ENCODE measurements around the gene CAPG. TPM values are rescaled to one million over a fixed set of nuclear protein-coding genes. Genes with fewer than 3 reads are reported as not detected.

CAPG gene
- total and polyA plus RNA-seq, 2 donors = 118 to 190 TPM

DNA sequence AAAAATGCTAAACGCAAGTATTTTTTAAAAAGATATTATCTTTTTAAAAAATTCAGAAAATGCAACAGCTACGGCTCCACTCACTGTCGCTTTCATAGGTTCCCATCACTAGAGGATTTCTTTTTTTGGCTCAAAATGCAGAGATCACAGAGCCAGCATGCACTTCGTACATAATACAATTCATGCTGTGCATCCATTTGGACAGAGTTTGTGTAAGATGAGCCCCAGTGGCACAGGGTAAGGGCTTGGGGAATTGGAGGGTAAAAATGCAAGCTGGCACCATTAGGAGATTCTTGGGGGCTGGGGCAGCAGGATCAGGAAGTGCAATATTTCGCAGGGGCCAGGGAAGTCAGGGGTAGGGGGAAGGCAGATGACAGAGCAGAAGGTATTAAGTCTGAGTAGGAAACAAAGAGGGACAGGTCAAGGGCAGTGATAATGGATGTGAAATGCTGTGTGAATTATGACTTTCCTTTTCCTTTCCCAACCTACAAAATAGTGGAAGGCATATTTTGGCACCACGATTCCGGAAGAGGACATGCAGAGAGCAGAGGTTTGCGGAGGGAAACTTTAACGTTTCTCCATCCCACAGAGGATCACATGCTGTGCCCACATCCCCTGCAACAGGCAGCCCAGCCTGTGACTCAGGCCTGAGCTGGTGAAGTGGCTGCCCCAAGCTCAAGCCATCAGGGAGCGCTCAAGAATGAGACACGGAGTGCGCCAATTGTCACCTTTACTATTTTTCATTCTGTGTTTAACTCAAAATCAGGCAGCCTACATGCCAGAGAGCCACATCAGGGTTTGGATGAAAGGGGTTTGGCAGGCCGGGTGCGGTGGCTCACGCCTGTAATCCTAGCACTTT is 4.7 kb downstream of the CAPG start:
- Histone ChIP-seq H3K4me3 (ENCODE audit: low read length in 2 of 2) (peak overlapping the region in 1 of 2 donors; percentile 14), H3K4me1 (ENCODE audit: control insufficient read depth in 2 of 2, insufficient read depth in 2 of 2, low read length in 2 of 2) (peaks cover 32 to 52% of the 10 kb centered on the region in 2 donors)
- WGBS = 18% methylated on average over 15 of the region's 15 CpGs

GRCh38 chr2:85401844-85402243 is 8.3 kb downstream of the CAPG start:
- Histone ChIP-seq H3K4me1 (ENCODE audit: control insufficient read depth in 2 of 2, insufficient read depth in 2 of 2, low read length in 2 of 2) (peaks cover 11 to 24% of the 10 kb centered on the region in 2 donors), H3K27me3 (ENCODE audit: control insufficient read depth in 2 of 2, insufficient read depth in 1 of 2, low read length in 1 of 2) (no peaks in the 10 kb centered on the region), H3K9me3 (ENCODE audit: control insufficient read depth in 2 of 2, insufficient read depth in 1 of 2, low read length in 1 of 2) (peaks cover 0 to 5% of the 10 kb centered on the region in 2 donors), H3K4me3 (ENCODE audit: low read length in 2 of 2) (no peak overlapping the region), H3K27ac (ENCODE audit: low read depth in 1 of 2, low read length in 1 of 2) (no peak overlapping the region), H3K36me3 (ENCODE audit: control insufficient read depth in 2 of 2, insufficient read depth in 2 of 2, low read length in 1 of 2) (no peaks in the 10 kb centered on the region)
- no peak for DNase-seq (ENCODE audit: low read depth in 6 of 9, low spot score in 9 of 9)
- WGBS = 90% methylated on average over 8 of the region's 8 CpGs

More for the DNA sequence above, 4.7 kb downstream of the CAPG start:
- H3K27ac ChIP-seq (ENCODE audit: low read depth in 1 of 2, low read length in 1 of 2) = peak overlapping the region; percentile 53 to 74
- DNase-seq (ENCODE audit: low read depth in 6 of 9, low spot score in 9 of 9) = peak in 2 of 9 donors; percentile 35 to 68
- H3K36me3 ChIP-seq (ENCODE audit: control insufficient read depth in 2 of 2, insufficient read depth in 2 of 2, low read length in 1 of 2) = no peaks in the 10 kb centered on the region
- H3K9me3 ChIP-seq (ENCODE audit: control insufficient read depth in 2 of 2, insufficient read depth in 1 of 2, low read length in 1 of 2) = peaks cover 0 to 5% of the 10 kb centered on the region in 2 donors
- H3K27me3 ChIP-seq (ENCODE audit: control insufficient read depth in 2 of 2, insufficient read depth in 1 of 2, low read length in 1 of 2) = no peaks in the 10 kb centered on the region

DNA sequence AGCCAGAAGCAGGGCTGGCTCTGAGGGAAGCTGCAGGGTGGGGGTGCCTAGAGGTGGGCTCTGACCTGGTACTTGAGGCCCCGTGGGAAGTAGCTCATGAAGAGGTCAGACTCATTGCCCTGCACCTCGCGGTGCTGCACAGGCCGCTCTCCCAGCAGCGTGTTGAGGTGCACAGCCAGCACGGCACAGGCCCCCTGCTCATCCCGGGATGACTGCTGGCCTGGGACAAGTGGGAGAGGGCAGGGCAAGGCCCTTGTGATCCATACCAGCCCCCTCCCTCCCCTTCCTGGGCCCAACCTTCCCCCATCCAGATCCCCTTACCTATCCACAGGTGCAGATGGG is 8.7 kb downstream of the CAPG start:
- Histone ChIP-seq H3K9me3 (ENCODE audit: control insufficient read depth in 2 of 2, insufficient read depth in 1 of 2, low read length in 1 of 2) (peaks cover 0 to 5% of the 10 kb centered on the region in 2 donors), H3K27ac (ENCODE audit: low read depth in 1 of 2, low read length in 1 of 2) (no peak overlapping the region), H3K4me3 (ENCODE audit: low read length in 2 of 2) (no peak overlapping the region), H3K36me3 (ENCODE audit: control insufficient read depth in 2 of 2, insufficient read depth in 2 of 2, low read length in 1 of 2) (no peaks in the 10 kb centered on the region), H3K27me3 (ENCODE audit: control insufficient read depth in 2 of 2, insufficient read depth in 1 of 2, low read length in 1 of 2) (no peaks in the 10 kb centered on the region), H3K4me1 (ENCODE audit: control insufficient read depth in 2 of 2, insufficient read depth in 2 of 2, low read length in 2 of 2) (peaks cover 11 to 20% of the 10 kb centered on the region in 2 donors)
- 97% methylated on average over 7 of the region's 7 CpGs for WGBS
- DNase-seq (ENCODE audit: low read depth in 6 of 9, low spot score in 9 of 9) = no peak

DNA sequence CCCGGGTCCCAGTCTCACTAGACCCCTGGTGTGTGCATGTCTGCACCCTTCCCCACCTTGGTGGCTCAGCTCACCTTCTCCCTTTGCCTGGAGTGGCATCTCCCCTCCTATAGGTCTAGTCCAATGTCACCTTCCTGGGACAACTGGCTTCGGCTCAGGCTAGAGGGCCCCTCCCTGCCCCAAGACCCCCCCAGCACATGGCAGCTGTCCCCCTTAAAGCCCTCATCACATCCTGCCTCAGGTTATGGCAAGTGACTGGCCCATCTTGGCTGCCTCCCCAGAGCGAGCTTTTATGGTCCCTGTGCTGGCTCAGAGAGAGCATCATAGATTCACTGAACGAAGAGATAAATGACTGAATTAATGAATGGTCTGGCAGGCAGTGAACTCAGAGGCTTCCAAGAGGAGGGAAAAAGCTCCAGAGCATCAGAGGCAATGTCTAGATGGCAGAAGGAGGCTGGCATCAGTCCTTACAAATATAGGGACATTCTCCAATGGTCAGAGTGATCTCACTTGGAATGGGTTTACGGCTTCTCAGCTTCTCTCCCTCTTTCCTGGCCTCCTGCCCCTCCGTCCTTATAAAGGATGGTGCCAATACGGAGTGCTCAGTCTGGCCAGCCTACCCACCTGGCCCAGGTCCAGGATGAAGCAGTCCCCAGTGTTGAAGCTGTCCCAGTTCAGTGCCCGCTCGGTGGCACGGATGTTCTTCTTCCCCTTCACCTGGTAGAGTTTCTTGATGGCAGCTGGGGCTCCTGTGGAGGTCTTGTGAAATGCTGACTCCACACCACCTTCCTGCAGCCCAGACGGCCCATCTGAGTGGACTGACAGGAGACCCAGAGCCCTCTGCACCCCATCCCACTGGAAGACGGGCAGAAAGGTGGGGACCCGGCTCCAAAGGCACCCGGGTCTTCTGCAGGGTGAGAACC is 9.4 kb downstream of the CAPG start:
- 95% methylated on average over 14 of the region's 14 CpGs for WGBS
- Histone ChIP-seq H3K27me3 (ENCODE audit: control insufficient read depth in 2 of 2, insufficient read depth in 1 of 2, low read length in 1 of 2) (no peaks in the 10 kb centered on the region), H3K4me3 (ENCODE audit: low read length in 2 of 2) (no peak overlapping the region), H3K4me1 (ENCODE audit: control insufficient read depth in 2 of 2, insufficient read depth in 2 of 2, low read length in 2 of 2) (peaks cover 6 to 13% of the 10 kb centered on the region in 2 donors), H3K9me3 (ENCODE audit: control insufficient read depth in 2 of 2, insufficient read depth in 1 of 2, low read length in 1 of 2) (peaks cover 0 to 5% of the 10 kb centered on the region in 2 donors), H3K27ac (ENCODE audit: low read depth in 1 of 2, low read length in 1 of 2) (no peak overlapping the region), H3K36me3 (ENCODE audit: control insufficient read depth in 2 of 2, insufficient read depth in 2 of 2, low read length in 1 of 2) (no peaks in the 10 kb centered on the region)
- DNase-seq (ENCODE audit: low read depth in 6 of 9, low spot score in 9 of 9) = no peak

DNA sequence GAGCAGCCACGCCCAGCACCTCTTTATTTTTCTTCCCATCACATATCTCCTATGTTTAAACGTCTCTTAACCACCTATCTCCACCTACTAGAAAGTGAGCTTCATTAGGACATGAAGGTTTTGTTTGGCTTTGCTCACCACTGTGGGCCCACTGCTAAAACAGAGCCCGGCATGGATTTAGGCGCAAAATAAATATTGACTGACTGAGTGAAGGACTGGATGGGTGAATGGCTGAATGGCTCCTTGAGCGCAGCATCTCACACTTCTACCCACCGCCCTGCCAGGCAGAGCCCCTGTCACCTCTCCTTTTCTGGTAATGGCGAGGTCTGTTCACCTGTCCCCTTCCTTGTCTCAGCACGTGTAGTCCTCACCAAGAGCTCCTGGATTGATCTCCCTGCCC is 10.1 kb downstream of the CAPG start:
- H3K4me1 ChIP-seq (ENCODE audit: control insufficient read depth in 2 of 2, insufficient read depth in 2 of 2, low read length in 2 of 2) = peaks cover 0 to 6% of the 10 kb centered on the region in 2 donors
- no peak overlapping the region for H3K27ac ChIP-seq (ENCODE audit: low read depth in 1 of 2, low read length in 1 of 2)
- peaks cover 0 to 5% of the 10 kb centered on the region in 2 donors for H3K9me3 ChIP-seq (ENCODE audit: control insufficient read depth in 2 of 2, insufficient read depth in 1 of 2, low read length in 1 of 2)
- WGBS = over 99% methylated on average over 8 of the region's 8 CpGs
- no peak for DNase-seq (ENCODE audit: low read depth in 6 of 9, low spot score in 9 of 9)
- H3K27me3 ChIP-seq (ENCODE audit: control insufficient read depth in 2 of 2, insufficient read depth in 1 of 2, low read length in 1 of 2) = no peaks in the 10 kb centered on the region
- H3K4me3 ChIP-seq (ENCODE audit: low read length in 2 of 2) = no peak overlapping the region
- no peaks in the 10 kb centered on the region for H3K36me3 ChIP-seq (ENCODE audit: control insufficient read depth in 2 of 2, insufficient read depth in 2 of 2, low read length in 1 of 2)

GRCh38 chr2:85399183-85399455 is 11.0 kb downstream of the CAPG start:
- no peak for DNase-seq (ENCODE audit: low read depth in 6 of 9, low spot score in 9 of 9)
- Histone ChIP-seq H3K9me3 (ENCODE audit: control insufficient read depth in 2 of 2, insufficient read depth in 1 of 2, low read length in 1 of 2) (peaks cover 0 to 5% of the 10 kb centered on the region in 2 donors), H3K27ac (ENCODE audit: low read depth in 1 of 2, low read length in 1 of 2) (no peak overlapping the region), H3K4me1 (ENCODE audit: control insufficient read depth in 2 of 2, insufficient read depth in 2 of 2, low read length in 2 of 2) (peaks cover 0 to 7% of the 10 kb centered on the region in 2 donors), H3K27me3 (ENCODE audit: control insufficient read depth in 2 of 2, insufficient read depth in 1 of 2, low read length in 1 of 2) (no peaks in the 10 kb centered on the region), H3K4me3 (ENCODE audit: low read length in 2 of 2) (no peak overlapping the region), H3K36me3 (ENCODE audit: control insufficient read depth in 2 of 2, insufficient read depth in 2 of 2, low read length in 1 of 2) (peaks cover 0 to 3% of the 10 kb centered on the region in 2 donors)
- WGBS = 96% methylated on average over 8 of the region's 8 CpGs

DNA sequence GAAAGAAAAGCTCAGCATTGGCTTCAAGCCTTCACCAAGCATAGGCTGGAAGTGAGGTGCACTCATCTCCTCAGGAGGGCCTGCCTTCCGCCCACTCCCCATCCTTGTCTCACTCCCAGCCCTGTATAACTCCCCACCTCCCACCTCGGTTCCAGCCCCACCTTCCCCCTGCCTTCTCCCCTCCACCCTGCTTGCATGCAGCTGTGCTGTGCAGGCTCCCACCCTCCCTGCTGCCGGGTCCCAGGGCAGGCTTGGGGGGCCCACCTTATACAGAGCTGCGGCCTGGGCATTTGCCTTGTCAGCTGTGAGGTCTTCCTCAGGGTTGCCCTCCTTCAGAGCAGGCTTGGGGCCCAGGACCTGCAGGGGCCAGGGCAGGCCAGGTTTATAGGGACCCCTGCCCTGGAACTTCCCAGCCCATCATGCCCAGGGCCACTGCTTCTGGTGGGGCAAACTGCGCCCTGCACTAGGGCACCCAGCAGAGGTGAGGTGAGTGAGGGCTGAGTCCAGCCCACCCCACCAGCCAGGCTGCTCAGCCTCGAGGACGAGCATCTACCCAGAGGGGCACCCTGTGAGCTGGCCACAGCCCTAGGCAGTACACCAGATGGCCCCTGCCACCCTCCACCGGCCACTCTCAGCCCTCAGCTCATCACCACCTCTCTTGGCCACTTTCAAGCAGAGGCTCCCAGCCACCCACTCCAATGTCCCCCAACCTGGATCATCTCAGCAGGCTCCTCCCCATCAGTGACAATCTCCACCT is 11.6 kb downstream of the CAPG start:
- H3K27me3 ChIP-seq (ENCODE audit: control insufficient read depth in 2 of 2, insufficient read depth in 1 of 2, low read length in 1 of 2) = no peaks in the 10 kb centered on the region
- peaks cover 0 to 3% of the 10 kb centered on the region in 2 donors for H3K9me3 ChIP-seq (ENCODE audit: control insufficient read depth in 2 of 2, insufficient read depth in 1 of 2, low read length in 1 of 2)
- H3K4me3 ChIP-seq (ENCODE audit: low read length in 2 of 2) = no peak overlapping the region
- peaks cover 0 to 7% of the 10 kb centered on the region in 2 donors for H3K4me1 ChIP-seq (ENCODE audit: control insufficient read depth in 2 of 2, insufficient read depth in 2 of 2, low read length in 2 of 2)
- H3K36me3 ChIP-seq (ENCODE audit: control insufficient read depth in 2 of 2, insufficient read depth in 2 of 2, low read length in 1 of 2) = peaks cover 0 to 3% of the 10 kb centered on the region in 2 donors
- no peak for DNase-seq (ENCODE audit: low read depth in 6 of 9, low spot score in 9 of 9)
- no peak overlapping the region for H3K27ac ChIP-seq (ENCODE audit: low read depth in 1 of 2, low read length in 1 of 2)
- 97% methylated on average over 8 of the region's 8 CpGs for WGBS

GRCh38 chr2:85397925-85398331 is 12.2 kb downstream of the CAPG start:
- DNase-seq (ENCODE audit: low read depth in 6 of 9, low spot score in 9 of 9) = no peak
- 94% methylated on average over 4 of the region's 4 CpGs for WGBS
- Histone ChIP-seq H3K36me3 (ENCODE audit: control insufficient read depth in 2 of 2, insufficient read depth in 2 of 2, low read length in 1 of 2) (peaks cover 0 to 3% of the 10 kb centered on the region in 2 donors), H3K9me3 (ENCODE audit: control insufficient read depth in 2 of 2, insufficient read depth in 1 of 2, low read length in 1 of 2) (no peaks in the 10 kb centered on the region), H3K27ac (ENCODE audit: low read depth in 1 of 2, low read length in 1 of 2) (no peak overlapping the region), H3K27me3 (ENCODE audit: control insufficient read depth in 2 of 2, insufficient read depth in 1 of 2, low read length in 1 of 2) (no peaks in the 10 kb centered on the region), H3K4me1 (ENCODE audit: control insufficient read depth in 2 of 2, insufficient read depth in 2 of 2, low read length in 2 of 2) (peaks cover 0 to 7% of the 10 kb centered on the region in 2 donors), H3K4me3 (ENCODE audit: low read length in 2 of 2) (no peak overlapping the region)

Measured in thymus (tissue), 11 donors.